IMR-90 (cell line): ENCODE results near the gene SUN1. TPM values are rescaled to one million over a fixed set of nuclear protein-coding genes. Genes with fewer than 3 reads are reported as not detected.

Source experiments
- ATAC-seq: fragments of 200-7000 bp; cut with Tn5 transposase; 2 replicates; pipeline ENCODE4 v1.9.1; 2020; ENCODE audit warnings: low read depth, mild to moderate bottlenecking, moderate library complexity
- BruUV-seq: library from RNA; stranded (reverse); fragments of 400-500 nt; replicated peaks from 2 replicates; lab custom pipeline; 2021; lab: Mats Ljungman, UMichigan
- CTCF ChIA-PET: fragments of 300-600 bp; formaldehyde crosslinking; extraction: SDS; loops from one replicate; lab custom pipeline; 2021; ENCODE audit warnings: antibody characterized with exemption; lab: Yijun Ruan, JAX
- POLR2A ChIA-PET: fragments of 300-600 bp; sonication (Branson Sonifier 250); formaldehyde crosslinking; loops from one replicate; lab custom pipeline; 2022; ENCODE audit warnings: antibody characterized with exemption; ENCODE audit not compliant: unreplicated experiment; lab: Charles Lee
- DNase-seq: peaks from one replicate; pipeline ENCODE4 v3.0.0; 2013
- H2AFZ ChIP-seq: replicated peaks from 2 replicates; pipeline ENCODE3; 2013; ENCODE audit warnings: low read length, mild to moderate bottlenecking; ENCODE audit not compliant: poor library complexity
- H2AK5ac ChIP-seq: 2 replicates; pipeline ENCODE4 v1.6.1; 2013; ENCODE audit warnings: low read depth, low read length, inconsistent platforms
- H2AK9ac ChIP-seq: replicated peaks from 2 replicates; pipeline ENCODE3; 2013; ENCODE audit warnings: mild to moderate bottlenecking, low read depth, low read length, moderate library complexity; ENCODE audit not compliant: poor library complexity
- H2BK120ac ChIP-seq: 2 replicates; pipeline ENCODE4 v1.6.1; 2013; ENCODE audit warnings: low read depth, low read length, inconsistent platforms
- H2BK15ac ChIP-seq: 3 replicates; pipeline ENCODE4 v1.6.1; 2013; ENCODE audit warnings: low read depth, low read length, inconsistent platforms
- H2BK20ac ChIP-seq: 2 replicates; pipeline ENCODE4 v1.6.1; 2013; ENCODE audit warnings: low read depth, mild to moderate bottlenecking, inconsistent platforms, low read length, moderate library complexity
- H2BK5ac ChIP-seq: 2 replicates; pipeline ENCODE4 v1.6.1; 2013; ENCODE audit warnings: mild to moderate bottlenecking, low read depth, low read length, inconsistent platforms; ENCODE audit not compliant: poor library complexity, severe bottlenecking
- H3K14ac ChIP-seq: replicated peaks from 2 replicates; pipeline ENCODE4 v1.6.1; 2013; ENCODE audit warnings: low read depth, low read length, inconsistent platforms
- H3K18ac ChIP-seq: 2 replicates; pipeline ENCODE4 v1.6.1; 2013; ENCODE audit warnings: low read depth, low read length, control low read depth
- H3K23ac ChIP-seq: 2 replicates; pipeline ENCODE4 v1.6.1; 2013; ENCODE audit warnings: low read depth, low read length, inconsistent platforms
- H3K27ac ChIP-seq: 2 replicates; pipeline ENCODE4 v1.5.1; 2013; ENCODE audit warnings: mild to moderate bottlenecking, control low read depth, low read length; ENCODE audit not compliant: insufficient read depth
- H3K27me3 ChIP-seq: 2 replicates; pipeline ENCODE4 v1.6.1; 2013; ENCODE audit warnings: low read length; ENCODE audit not compliant: control insufficient read depth, insufficient read depth
- H3K36me3 ChIP-seq: 2 replicates; pipeline ENCODE4 v1.6.1; 2013; ENCODE audit warnings: low read length, mixed read lengths; ENCODE audit not compliant: control insufficient read depth, insufficient read depth
- H3K4ac ChIP-seq: 2 replicates; pipeline ENCODE4 v1.6.1; 2013; ENCODE audit warnings: low read depth, low read length, inconsistent platforms
- H3K4me1 ChIP-seq: 2 replicates; pipeline ENCODE4 v1.6.1; 2013; ENCODE audit warnings: low read length, mixed read lengths; ENCODE audit not compliant: control insufficient read depth, insufficient read depth
- H3K4me2 ChIP-seq: 2 replicates; pipeline ENCODE4 v1.6.1; 2013; ENCODE audit warnings: low read depth, mild to moderate bottlenecking, control low read depth, low read length, moderate library complexity
- H3K4me3 ChIP-seq: 2 replicates; pipeline ENCODE4 v1.5.1; 2013; ENCODE audit warnings: low read depth, mild to moderate bottlenecking, control low read depth, low read length, moderate library complexity; ENCODE audit not compliant: insufficient read depth
- H3K56ac ChIP-seq: 2 replicates; pipeline ENCODE4 v1.6.1; 2013; ENCODE audit warnings: low read length, inconsistent platforms; ENCODE audit not compliant: insufficient read depth; ENCODE audit errors: extremely low read depth
- H3K79me1 ChIP-seq, 2 experiments: 2 replicates each; pipeline ENCODE4 v1.6.1; 2013; ENCODE audit warnings: low read length in 2 of 2, inconsistent platforms in 1 of 2, low read depth in 1 of 2
- H3K9ac ChIP-seq: 2 replicates; pipeline ENCODE4 v1.6.1; 2013; ENCODE audit warnings: low read depth, low read length, control low read depth
- H3K9me1 ChIP-seq: 2 replicates; pipeline ENCODE4 v1.6.1; 2013; ENCODE audit warnings: low read length, inconsistent platforms; ENCODE audit not compliant: insufficient read depth
- H3K9me3 ChIP-seq: 2 replicates; pipeline ENCODE4 v1.6.1; 2013; ENCODE audit warnings: low read length; ENCODE audit not compliant: control insufficient read depth, insufficient read depth
- H4K20me1 ChIP-seq: 2 replicates; pipeline ENCODE4 v1.6.1; 2013; ENCODE audit warnings: low read length, inconsistent platforms; ENCODE audit not compliant: insufficient read depth
- H4K5ac ChIP-seq: 2 replicates; pipeline ENCODE4 v1.6.1; 2013; ENCODE audit warnings: mild to moderate bottlenecking, low read depth, low read length, control low read depth
- H4K8ac ChIP-seq, 2 experiments: 2 replicates each; pipeline ENCODE4 v1.6.1; 2013; ENCODE audit warnings: low read depth in 2 of 2, low read length in 2 of 2, control low read depth in 1 of 2, inconsistent platforms in 1 of 2
- H4K91ac ChIP-seq: 2 replicates; pipeline ENCODE4 v1.6.1; 2013; ENCODE audit warnings: low read depth, low read length, inconsistent platforms; ENCODE audit not compliant: insufficient read depth
- CHD1 ChIP-seq: IDR thresholded peaks from 2 replicates; pipeline ENCODE4 v1.6.1; 2012; ENCODE audit warnings: low read depth, low read length, improper control_type of control experiment
- ELK1 ChIP-seq: fragments of 150-350 bp; IDR thresholded peaks from 2 replicates; pipeline ENCODE4 v1.6.1; 2016; ENCODE audit warnings: low read depth, mild to moderate bottlenecking, low read length, moderate library complexity, borderline replicate concordance
- MAZ ChIP-seq: IDR thresholded peaks from 2 replicates; pipeline ENCODE4 v1.6.1; 2012; ENCODE audit warnings: low read depth, mild to moderate bottlenecking, low read length, improper control_type of control experiment, moderate library complexity, borderline replicate concordance
- MXI1 ChIP-seq: IDR thresholded peaks from 2 replicates; pipeline ENCODE4 v1.6.1; 2012; ENCODE audit warnings: low read depth, mild to moderate bottlenecking, low read length, moderate library complexity, borderline replicate concordance
- NFE2L2 ChIP-seq: fragments of 150-350 bp; IDR thresholded peaks from 2 replicates; pipeline ENCODE4 v1.6.1; 2016; ENCODE audit warnings: low read depth, mild to moderate bottlenecking, low read length
- RCOR1 ChIP-seq: IDR thresholded peaks from 2 replicates; pipeline ENCODE4 v1.6.1; 2012; ENCODE audit warnings: mild to moderate bottlenecking, low read length, improper control_type of control experiment; ENCODE audit not compliant: insufficient replicate concordance
- RFX5 ChIP-seq: IDR thresholded peaks from 2 replicates; pipeline ENCODE4 v1.8.0; 2012; ENCODE audit warnings: low read depth, mild to moderate bottlenecking, low read length, moderate library complexity
- SMC3 ChIP-seq: fragments of 150-350 bp; IDR thresholded peaks from 2 replicates; pipeline ENCODE4 v1.6.1; 2016; ENCODE audit warnings: low read depth, mild to moderate bottlenecking, antibody characterized with exemption, low read length, moderate library complexity
- USF2 ChIP-seq: fragments of 150-350 bp; IDR thresholded peaks from 2 replicates; pipeline ENCODE4 v1.6.1; 2017; ENCODE audit warnings: mild to moderate bottlenecking, antibody characterized with exemption, low read length, low read depth
- WGBS, 2 experiments: methylation state at CpG; one replicate each; pipeline versions ENCODE4 v1.1.5 to v1.1.7; 2013; ENCODE audit warnings: missing lambda C conversion rate in 2 of 2; ENCODE audit not compliant: insufficient read length in 1 of 2; ENCODE audit errors: extremely low coverage in 2 of 2; 5-methylcytosine and 5-hydroxymethylcytosine counted together
- dilution Hi-C: fragments of 300-500 bp; cut with HindIII; formaldehyde crosslinking; loops from one replicate; pipeline ENCODE4 v1.14.3; 2018; ENCODE audit warnings: low sequenced_read_pairs; ENCODE audit not compliant: unreplicated experiment
- in situ Hi-C: fragments of 300-500 bp; cut with MboI; formaldehyde crosslinking; loops from 3 replicates; pipeline ENCODE4 v1.14.3; 2019; ENCODE audit warnings: low sequenced_read_pairs, inconsistent platforms, mixed read lengths
- intact Hi-C: fragments of 100-400 bp; cut with micrococcal nuclease; formaldehyde crosslinking; loops from 2 replicates; pipeline ENCODE4 v1.10.0; 2022
- polyA plus RNA-seq, 3 experiments: library from polyadenylated mRNA; depleted of rRNA; stranded (reverse); fragments of >200 nt; gene quantifications; 2 replicates each; pipeline ENCODE4 v1.2.3, GENCODE V29; 2012; ENCODE audit warnings: low replicate concordance in 1 of 3
- total RNA-seq: library from RNA; depleted of rRNA; stranded (reverse); fragments of >200 nt; gene quantifications from 2 replicates; pipeline ENCODE4 v1.2.3, GENCODE V29; 2012
- TF ChIP-seq, protein P1 (sequence below): conservative IDR thresholded peaks from 2 replicates; pipeline ENCODE4 v1.5.1; 2012; ENCODE audit warnings: mild to moderate bottlenecking, low read depth, low read length, improper control_type of control experiment

Gene SUN1
- total and polyA plus RNA-seq, 2 of the 4 experiments (the other 2 are of a cell fraction), result 113 to 239 TPM

DNA sequence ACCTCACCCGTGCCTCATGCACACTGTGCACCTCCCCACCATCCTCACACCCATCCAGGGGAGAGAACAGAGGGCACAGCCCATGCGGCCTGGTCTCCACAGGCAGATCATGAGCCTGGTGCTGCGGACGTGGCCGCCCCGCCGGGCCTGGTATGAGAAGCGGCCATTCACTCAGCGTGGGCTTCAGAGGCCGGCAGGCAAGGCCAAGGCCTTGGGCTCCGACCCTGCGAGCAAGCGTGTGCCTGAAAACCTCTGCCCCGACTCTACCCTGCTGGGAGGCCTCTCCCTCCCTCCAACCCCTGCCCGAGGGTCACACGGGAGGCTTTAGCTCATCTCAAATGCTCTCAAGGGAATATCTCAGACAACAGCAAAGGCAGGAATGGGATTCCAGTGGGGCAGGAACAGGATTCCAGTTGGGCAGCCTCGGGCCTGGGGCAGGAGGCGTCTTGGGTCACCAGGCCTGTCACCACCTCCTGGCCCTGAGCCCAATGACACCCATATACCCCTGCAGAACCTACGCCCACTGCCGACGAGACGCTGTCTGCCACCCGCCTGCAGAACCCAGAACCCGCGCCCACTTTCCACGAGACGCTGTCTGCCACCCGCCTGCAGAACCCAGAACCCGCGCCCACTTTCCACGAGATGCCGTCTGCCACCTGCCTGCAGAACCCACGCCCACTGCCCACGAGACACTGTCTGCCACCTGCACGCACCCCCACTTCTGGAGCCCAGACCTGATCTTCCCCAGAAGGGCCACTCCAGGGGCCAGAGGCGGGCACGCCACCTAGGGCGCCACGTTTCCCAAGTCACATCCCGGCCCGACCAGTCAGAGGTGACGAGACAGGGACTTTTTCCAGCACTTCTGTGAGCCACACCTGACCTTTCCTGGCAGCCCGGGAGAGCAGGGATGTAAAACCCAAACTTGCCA lies 83.3 kb downstream of the SUN1 start:
- Histone ChIP-seq H3K14ac (no peak overlapping the region), H3K4me1 (no peaks in the 10 kb centered on the region), H3K9me3 (no peaks in the 10 kb centered on the region), H3K36me3 (no peaks in the 10 kb centered on the region), H3K4me3 (no peak overlapping the region), H2AK9ac (no peak overlapping the region), H3K9ac (no peak overlapping the region), H3K27ac (no peak overlapping the region), H3K18ac (no peak overlapping the region), H2BK5ac (no peak overlapping the region), H2BK15ac (no peak overlapping the region), H3K23ac (no peak overlapping the region), H3K4ac (no peak overlapping the region), H4K8ac (no peak overlapping the region), H2BK120ac (no peak overlapping the region), H4K5ac (no peak overlapping the region), H2BK20ac (no peak overlapping the region), H3K56ac (no peak overlapping the region), H2AFZ (no peak overlapping the region), H3K27me3 (no peaks in the 10 kb centered on the region), H2AK5ac (no peak overlapping the region), H4K91ac (no peak overlapping the region), H3K4me2 (no peak overlapping the region), H3K79me1 (no peaks in the 10 kb centered on the region), H4K20me1 (no peaks in the 10 kb centered on the region), H3K9me1 (no peaks in the 10 kb centered on the region)
- POLR2A ChIA-PET, result interaction anchor here (0.6 kb wide), 1 partner anchor 75 kb away, joined by 10 read pairs; no protein-coding TSS in a partner anchor
- CTCF ChIA-PET, result interaction anchor here (0.6 kb wide), 1 partner anchor 15 kb away, joined by 3 read pairs; no protein-coding TSS in a partner anchor
- no peak for TF ChIP-seq RCOR1
- TF ChIP-seq NFE2L2, result no peak
- TF ChIP-seq, protein P1, sequence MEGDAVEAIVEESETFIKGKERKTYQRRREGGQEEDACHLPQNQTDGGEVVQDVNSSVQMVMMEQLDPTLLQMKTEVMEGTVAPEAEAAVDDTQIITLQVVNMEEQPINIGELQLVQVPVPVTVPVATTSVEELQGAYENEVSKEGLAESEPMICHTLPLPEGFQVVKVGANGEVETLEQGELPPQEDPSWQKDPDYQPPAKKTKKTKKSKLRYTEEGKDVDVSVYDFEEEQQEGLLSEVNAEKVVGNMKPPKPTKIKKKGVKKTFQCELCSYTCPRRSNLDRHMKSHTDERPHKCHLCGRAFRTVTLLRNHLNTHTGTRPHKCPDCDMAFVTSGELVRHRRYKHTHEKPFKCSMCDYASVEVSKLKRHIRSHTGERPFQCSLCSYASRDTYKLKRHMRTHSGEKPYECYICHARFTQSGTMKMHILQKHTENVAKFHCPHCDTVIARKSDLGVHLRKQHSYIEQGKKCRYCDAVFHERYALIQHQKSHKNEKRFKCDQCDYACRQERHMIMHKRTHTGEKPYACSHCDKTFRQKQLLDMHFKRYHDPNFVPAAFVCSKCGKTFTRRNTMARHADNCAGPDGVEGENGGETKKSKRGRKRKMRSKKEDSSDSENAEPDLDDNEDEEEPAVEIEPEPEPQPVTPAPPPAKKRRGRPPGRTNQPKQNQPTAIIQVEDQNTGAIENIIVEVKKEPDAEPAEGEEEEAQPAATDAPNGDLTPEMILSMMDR, result no peak
- no peak for TF ChIP-seq SMC3
- no peak for TF ChIP-seq MXI1
- TF ChIP-seq CHD1, result no peak
- TF ChIP-seq ELK1, result no peak
- TF ChIP-seq MAZ, result no peak
- TF ChIP-seq USF2, result no peak
- TF ChIP-seq RFX5, result no peak
- DNase-seq, result no peak
- no TSS peak for BruUV-seq
- intact Hi-C loops (no loop called here), in situ Hi-C loops (no loop called here), dilution Hi-C loops (no loop called here)
- 88% methylated on average over 29 of the region's 43 CpGs; no CpG with 5 or more reads in 1 of the 2 experiments for WGBS, 2 experiments
- ATAC-seq, result no peak
